ENCODE measurements around the gene INHBE. TPM values are rescaled to one million over a fixed set of nuclear protein-coding genes. Genes with fewer than 3 reads are reported as not detected.

Gene INHBE
- total and polyA plus RNA-seq, 2 experiments from 2014 or later, result 5.6 to 29.0 TPM

- peaks cover 34% of the 10 kb centered on the region for H4K20me1 ChIP-seq (replicated peaks; ENCODE audit: insufficient read depth)
- peak overlapping the region; percentile 56; the same call in 1 of the 2 replicates for H3K27ac Mint-ChIP-seq
- H3K4me1 Mint-ChIP-seq, result peaks cover 2% of the 10 kb centered on the region; the same call in 2 of the 3 replicates
- no peaks in the 10 kb centered on the region for H3K9me2 ChIP-seq (ENCODE audit: insufficient read depth)
- DNase-seq (ENCODE audit: low spot score), result peak; percentile 68
- ATAC-seq, result peak; percentile 88
- H3K4me3 Mint-ChIP-seq, result no peak overlapping the region
- no peak overlapping the region for H3K4me2 ChIP-seq
- H3K36me3 ChIP-seq (ENCODE audit: insufficient read depth), result peaks cover 77% of the 10 kb centered on the region
- no peak overlapping the region for H3K4me3 ChIP-seq
- no peaks in the 10 kb centered on the region for H3K9me3 Mint-ChIP-seq
- H3K79me2 ChIP-seq (replicated peaks; ENCODE audit: insufficient read depth), result peaks cover 23% of the 10 kb centered on the region
- H3K4me1 ChIP-seq (ENCODE audit: insufficient read depth), result no peaks in the 10 kb centered on the region
- peaks cover 13% of the 10 kb centered on the region for H3K27me3 Mint-ChIP-seq (ENCODE audit: insufficient read depth, low read depth, poor library complexity)
- peaks cover 34% of the 10 kb centered on the region for H3F3A ChIP-seq (replicated peaks; ENCODE audit: low read depth)
- TF ChIP-seq EZH2 (IDR thresholded peaks at IDR 0.05; ENCODE audit: low read depth, unreplicated experiment) (no peak), ZNF462 (CRISPR knock-in tag; IDR thresholded peaks at IDR 0.05) (no peak), STAT1 (IDR thresholded peaks at IDR 0.05; ENCODE audit: unreplicated experiment) (no peak), NANOG (IDR thresholded peaks at IDR 0.05; ENCODE audit: borderline replicate concordance) (no peak), ZNF331 (CRISPR knock-in tag; IDR thresholded peaks at IDR 0.05; ENCODE audit: low read depth) (no peak), EZH2phosphoT487 (IDR thresholded peaks at IDR 0.05; ENCODE audit: unreplicated experiment) (no peak), REST (IDR thresholded peaks at IDR 0.05; ENCODE audit: unreplicated experiment) (no peak), POLR2AphosphoS5 (IDR thresholded peaks at IDR 0.05; ENCODE audit: low read depth) (peak; percentile 26; the same call in 1 of the 2 replicates), ZNF114 (CRISPR knock-in tag; IDR thresholded peaks at IDR 0.05) (no peak), CREB1 (CRISPR knock-in tag; IDR thresholded peaks at IDR 0.05; ENCODE audit: low read depth) (no peak), CTCF (conservative IDR thresholded peaks at IDR 0.05; ENCODE audit: low read depth in 2 of 2) (peak; percentile 40 to 51)
- H3K36me3 Mint-ChIP-seq (ENCODE audit: low read depth), result peaks cover 92% of the 10 kb centered on the region
- no peak overlapping the region for H3K27ac ChIP-seq (ENCODE audit: low read depth)
- no peaks in the 10 kb centered on the region for H3K27me3 ChIP-seq (ENCODE audit: insufficient read depth)
- H2AFZ ChIP-seq, result no peak overlapping the region
These were observed 43.0 kb downstream of the INHBE start for GRCh38 chr12:57498132-57498502.
